Measurements from ENCODE around the gene CYP1A2.

The CYP1A2 gene

GRCh38 chr15:74787251-74788041 lies 38.8 kb downstream of the CYP1A2 start:
- no peak overlapping the region for H3K4me3 ChIP-seq (ENCODE audit: low read length)
- H3K9ac ChIP-seq (ENCODE audit: low read length) = no peak overlapping the region
- H3K36me3 ChIP-seq (ENCODE audit: control insufficient read depth, low read depth, low read length) = no peaks in the 10 kb centered on the region
- no peaks in the 10 kb centered on the region for H3K27me3 ChIP-seq (ENCODE audit: control insufficient read depth, insufficient read depth, low read length)
- H3K4me1 ChIP-seq (ENCODE audit: control insufficient read depth, low read depth, low read length) = peaks cover 29% of the 10 kb centered on the region
- H3K9me3 ChIP-seq (ENCODE audit: control insufficient read depth, low read depth, low read length) = no peaks in the 10 kb centered on the region
- H3K27ac ChIP-seq (ENCODE audit: low read length) = no peak overlapping the region

GRCh38 chr15:74788042-74788682 lies 39.5 kb downstream of the CYP1A2 start:
- peaks cover 26% of the 10 kb centered on the region for H3K4me1 ChIP-seq (ENCODE audit: control insufficient read depth, low read depth, low read length)
- no peaks in the 10 kb centered on the region for H3K27me3 ChIP-seq (ENCODE audit: control insufficient read depth, insufficient read depth, low read length)
- no peaks in the 10 kb centered on the region for H3K36me3 ChIP-seq (ENCODE audit: control insufficient read depth, low read depth, low read length)
- H3K4me3 ChIP-seq (ENCODE audit: low read length) = no peak overlapping the region
- H3K9me3 ChIP-seq (ENCODE audit: control insufficient read depth, low read depth, low read length) = no peaks in the 10 kb centered on the region
- no peak overlapping the region for H3K9ac ChIP-seq (ENCODE audit: low read length)
- no peak overlapping the region for H3K27ac ChIP-seq (ENCODE audit: low read length)

- Histone ChIP-seq H3K36me3 (ENCODE audit: control insufficient read depth, low read depth, low read length) (no peaks in the 10 kb centered on the region), H3K27ac (ENCODE audit: low read length) (no peak overlapping the region), H3K4me3 (ENCODE audit: low read length) (no peak overlapping the region), H3K9ac (ENCODE audit: low read length) (no peak overlapping the region), H3K27me3 (ENCODE audit: control insufficient read depth, insufficient read depth, low read length) (no peaks in the 10 kb centered on the region), H3K9me3 (ENCODE audit: control insufficient read depth, low read depth, low read length) (no peaks in the 10 kb centered on the region), H3K4me1 (ENCODE audit: control insufficient read depth, low read depth, low read length) (peaks cover 20% of the 10 kb centered on the region)
Measured at GRCh38 chr15:74788683-74789151, 40.1 kb downstream of the CYP1A2 start.

- H3K4me3 ChIP-seq (ENCODE audit: low read length) = no peak overlapping the region
- no peak overlapping the region for H3K9ac ChIP-seq (ENCODE audit: low read length)
- H3K9me3 ChIP-seq (ENCODE audit: control insufficient read depth, low read depth, low read length) = no peaks in the 10 kb centered on the region
- no peaks in the 10 kb centered on the region for H3K27me3 ChIP-seq (ENCODE audit: control insufficient read depth, insufficient read depth, low read length)
- H3K36me3 ChIP-seq (ENCODE audit: control insufficient read depth, low read depth, low read length) = no peaks in the 10 kb centered on the region
- H3K27ac ChIP-seq (ENCODE audit: low read length) = no peak overlapping the region
- H3K4me1 ChIP-seq (ENCODE audit: control insufficient read depth, low read depth, low read length) = peaks cover 19% of the 10 kb centered on the region
Measured at GRCh38 chr15:74789171-74789631, 40.6 kb downstream of the CYP1A2 start.

GRCh38 chr15:74789741-74790079 lies 41.1 kb downstream of the CYP1A2 start:
- H3K4me1 ChIP-seq (ENCODE audit: control insufficient read depth, low read depth, low read length) = peaks cover 19% of the 10 kb centered on the region
- no peak overlapping the region for H3K9ac ChIP-seq (ENCODE audit: low read length)
- H3K27me3 ChIP-seq (ENCODE audit: control insufficient read depth, insufficient read depth, low read length) = no peaks in the 10 kb centered on the region
- no peaks in the 10 kb centered on the region for H3K9me3 ChIP-seq (ENCODE audit: control insufficient read depth, low read depth, low read length)
- no peak overlapping the region for H3K4me3 ChIP-seq (ENCODE audit: low read length)
- H3K36me3 ChIP-seq (ENCODE audit: control insufficient read depth, low read depth, low read length) = no peaks in the 10 kb centered on the region
- H3K27ac ChIP-seq (ENCODE audit: low read length) = no peak overlapping the region

- no peak overlapping the region for H3K4me3 ChIP-seq (ENCODE audit: low read length)
- H3K4me1 ChIP-seq (ENCODE audit: control insufficient read depth, low read depth, low read length) = peaks cover 19% of the 10 kb centered on the region
- no peaks in the 10 kb centered on the region for H3K9me3 ChIP-seq (ENCODE audit: control insufficient read depth, low read depth, low read length)
- H3K27ac ChIP-seq (ENCODE audit: low read length) = no peak overlapping the region
- H3K9ac ChIP-seq (ENCODE audit: low read length) = no peak overlapping the region
- no peaks in the 10 kb centered on the region for H3K27me3 ChIP-seq (ENCODE audit: control insufficient read depth, insufficient read depth, low read length)
- no peaks in the 10 kb centered on the region for H3K36me3 ChIP-seq (ENCODE audit: control insufficient read depth, low read depth, low read length)
Measured at GRCh38 chr15:74790080-74790916, 41.7 kb downstream of the CYP1A2 start.

- no peak overlapping the region for H3K4me3 ChIP-seq (ENCODE audit: low read length)
- H3K27me3 ChIP-seq (ENCODE audit: control insufficient read depth, insufficient read depth, low read length) = no peaks in the 10 kb centered on the region
- H3K9ac ChIP-seq (ENCODE audit: low read length) = no peak overlapping the region
- no peak overlapping the region for H3K27ac ChIP-seq (ENCODE audit: low read length)
- H3K9me3 ChIP-seq (ENCODE audit: control insufficient read depth, low read depth, low read length) = no peaks in the 10 kb centered on the region
- H3K36me3 ChIP-seq (ENCODE audit: control insufficient read depth, low read depth, low read length) = no peaks in the 10 kb centered on the region
- H3K4me1 ChIP-seq (ENCODE audit: control insufficient read depth, low read depth, low read length) = peaks cover 19% of the 10 kb centered on the region
Measured at GRCh38 chr15:74791007-74791406, 42.4 kb downstream of the CYP1A2 start.

- Histone ChIP-seq H3K27ac (ENCODE audit: low read length) (no peak overlapping the region), H3K27me3 (ENCODE audit: control insufficient read depth, insufficient read depth, low read length) (no peaks in the 10 kb centered on the region), H3K4me3 (ENCODE audit: low read length) (no peak overlapping the region), H3K36me3 (ENCODE audit: control insufficient read depth, low read depth, low read length) (no peaks in the 10 kb centered on the region), H3K4me1 (ENCODE audit: control insufficient read depth, low read depth, low read length) (peaks cover 19% of the 10 kb centered on the region), H3K9me3 (ENCODE audit: control insufficient read depth, low read depth, low read length) (no peaks in the 10 kb centered on the region), H3K9ac (ENCODE audit: low read length) (no peak overlapping the region)
Measured at GRCh38 chr15:74791667-74792066, 43.0 kb downstream of the CYP1A2 start.

- peaks cover 19% of the 10 kb centered on the region for H3K4me1 ChIP-seq (ENCODE audit: control insufficient read depth, low read depth, low read length)
- no peak overlapping the region for H3K4me3 ChIP-seq (ENCODE audit: low read length)
- no peaks in the 10 kb centered on the region for H3K27me3 ChIP-seq (ENCODE audit: control insufficient read depth, insufficient read depth, low read length)
- H3K27ac ChIP-seq (ENCODE audit: low read length) = no peak overlapping the region
- no peaks in the 10 kb centered on the region for H3K36me3 ChIP-seq (ENCODE audit: control insufficient read depth, low read depth, low read length)
- no peak overlapping the region for H3K9ac ChIP-seq (ENCODE audit: low read length)
- H3K9me3 ChIP-seq (ENCODE audit: control insufficient read depth, low read depth, low read length) = no peaks in the 10 kb centered on the region
Measured at GRCh38 chr15:74792227-74793016, 43.8 kb downstream of the CYP1A2 start.

GRCh38 chr15:74793135-74794028 lies 44.7 kb downstream of the CYP1A2 start:
- Histone ChIP-seq H3K27ac (ENCODE audit: low read length) (no peak overlapping the region), H3K36me3 (ENCODE audit: control insufficient read depth, low read depth, low read length) (no peaks in the 10 kb centered on the region), H3K9me3 (ENCODE audit: control insufficient read depth, low read depth, low read length) (no peaks in the 10 kb centered on the region), H3K27me3 (ENCODE audit: control insufficient read depth, insufficient read depth, low read length) (no peaks in the 10 kb centered on the region), H3K4me1 (ENCODE audit: control insufficient read depth, low read depth, low read length) (peaks cover 11% of the 10 kb centered on the region), H3K9ac (ENCODE audit: low read length) (no peak overlapping the region), H3K4me3 (ENCODE audit: low read length) (no peak overlapping the region)
